Right atrium auricular region (tissue), 2 donors: ENCODE results near the gene SREBF1. TPM values are rescaled to one million over a fixed set of nuclear protein-coding genes. Genes with fewer than 3 reads are reported as not detected.

Experiments
- DNase-seq: peaks from one replicate; pipeline ENCODE4 v3.0.0-alpha.2; 2019; ENCODE audit warnings: low spot score
- H3K27ac ChIP-seq, 2 donors: fragments of 200-600 bp; sonication (generic); 1 replicate in 1 of 2; 2 replicates in 1 of 2; pipeline ENCODE4 v1.5.1; 2016 to 2019
- H3K27me3 ChIP-seq, 2 donors: fragments of 200-600 bp; sonication (generic); one replicate each; pipeline versions ENCODE4 v1.5.1 to v1.6.0; 2017 to 2019
- H3K36me3 ChIP-seq: fragments of 200-600 bp; sonication (generic); one replicate; pipeline ENCODE4 v1.5.1; 2016
- H3K4me1 ChIP-seq, 2 donors: fragments of 200-600 bp; sonication (generic); one replicate each; pipeline versions ENCODE4 v1.5.1 to v1.6.0; 2017 to 2019
- H3K4me3 ChIP-seq, 2 donors: fragments of 200-600 bp; sonication (generic); 1 replicate in 1 of 2; 2 replicates in 1 of 2; pipeline ENCODE4 v1.5.1; 2017 to 2019; ENCODE audit warnings: mild to moderate bottlenecking in 1 of 2, moderate library complexity in 1 of 2
- H3K9me3 ChIP-seq, 2 donors: fragments of 200-600 bp; sonication (generic); one replicate each; pipeline ENCODE4 v1.5.1; 2019
- CTCF ChIP-seq, 2 donors: fragments of 200-600 bp; sonication (generic); IDR thresholded peaks; one replicate each; pipeline ENCODE4 v1.5.1; 2019; ENCODE audit warnings: antibody characterized with exemption in 2 of 2
- total RNA-seq, 2 donors: library from RNA; depleted of rRNA; stranded (reverse); fragments of >200 nt; gene quantifications; one replicate each; pipeline ENCODE4 v1.1.0, GENCODE V29; 2016

SREBF1 gene
- total RNA-seq, 2 donors from 2014 or later = 17.0 to 29.8 TPM

- H3K9me3 ChIP-seq = no peaks in the 10 kb centered on the region
- peaks cover 0 to 68% of the 10 kb centered on the region in 2 donors for H3K4me1 ChIP-seq
- no peak overlapping the region for H3K4me3 ChIP-seq
- TF ChIP-seq CTCF (IDR thresholded peaks at IDR 0.05) = no peak
- DNase-seq = no peak
- H3K27ac ChIP-seq = peak overlapping the region; percentile 75 to 79
- H3K36me3 ChIP-seq = no peaks in the 10 kb centered on the region
- no peaks in the 10 kb centered on the region for H3K27me3 ChIP-seq
These were observed 68.2 kb downstream of the SREBF1 start for GRCh38 chr17:17768424-17769088.

- TF ChIP-seq CTCF (IDR thresholded peaks at IDR 0.05) = no peak
- H3K36me3 ChIP-seq = no peaks in the 10 kb centered on the region
- H3K27ac ChIP-seq = peak overlapping the region; percentile 75 to 79
- H3K9me3 ChIP-seq = no peaks in the 10 kb centered on the region
- no peak for DNase-seq
- no peaks in the 10 kb centered on the region for H3K27me3 ChIP-seq
- peaks cover 0 to 73% of the 10 kb centered on the region in 2 donors for H3K4me1 ChIP-seq
- no peak overlapping the region for H3K4me3 ChIP-seq
These were observed 68.8 kb downstream of the SREBF1 start for GRCh38 chr17:17767887-17768418.

- no peak for DNase-seq
- Histone ChIP-seq H3K4me3 (no peak overlapping the region), H3K9me3 (no peaks in the 10 kb centered on the region), H3K27me3 (no peaks in the 10 kb centered on the region), H3K27ac (peak overlapping the region in 1 of 2 donors; percentile 75), H3K36me3 (no peaks in the 10 kb centered on the region), H3K4me1 (peaks cover 0 to 80% of the 10 kb centered on the region in 2 donors)
- no peak for TF ChIP-seq CTCF (IDR thresholded peaks at IDR 0.05)
These were observed 69.5 kb downstream of the SREBF1 start for GRCh38 chr17:17767154-17767869.

- no peak for DNase-seq
- no peaks in the 10 kb centered on the region for H3K9me3 ChIP-seq
- no peak overlapping the region for H3K4me3 ChIP-seq
- no peak for TF ChIP-seq CTCF (IDR thresholded peaks at IDR 0.05)
- H3K27ac ChIP-seq = peak overlapping the region in 1 of 2 donors; percentile 49
- peaks cover 0 to 80% of the 10 kb centered on the region in 2 donors for H3K4me1 ChIP-seq
- no peaks in the 10 kb centered on the region for H3K36me3 ChIP-seq
- no peaks in the 10 kb centered on the region for H3K27me3 ChIP-seq
These were observed 70.1 kb downstream of the SREBF1 start for GRCh38 chr17:17766744-17767120.

- Histone ChIP-seq H3K4me1 (peaks cover 0 to 76% of the 10 kb centered on the region in 2 donors), H3K27ac (peak overlapping the region in 1 of 2 donors; percentile 49)
These were observed 70.6 kb downstream of the SREBF1 start for GRCh38 chr17:17766077-17766743.

More at GRCh38 chr17:17766077-17766743, 70.6 kb downstream of the SREBF1 start:
- no peak for TF ChIP-seq CTCF (IDR thresholded peaks at IDR 0.05)
- H3K4me3 ChIP-seq = no peak overlapping the region
- no peaks in the 10 kb centered on the region for H3K9me3 ChIP-seq
- no peaks in the 10 kb centered on the region for H3K36me3 ChIP-seq
- DNase-seq = no peak
- H3K27me3 ChIP-seq = no peaks in the 10 kb centered on the region
